CD14-positive monocyte (primary cell): ENCODE results near the gene NELFE. TPM values are rescaled to one million over a fixed set of nuclear protein-coding genes. Genes with fewer than 3 reads are reported as not detected.

ENCODE experiments used
- DNase-seq, 3 donors: peaks; one replicate each; pipeline ENCODE4 v3.0.0-alpha.2; 2011 to 2022
- H2AFZ ChIP-seq: 2 replicates; pipeline ENCODE4 v1.6.0; 2012; ENCODE audit warnings: mild to moderate bottlenecking, low read depth, low read length, inconsistent platforms; ENCODE audit not compliant: insufficient read depth, poor library complexity, severe bottlenecking
- H3K27ac ChIP-seq, 2 donors: 1 replicate in 1 of 2; 2 replicates in 1 of 2; pipeline ENCODE4 v1.5.1; 2012 to 2013; ENCODE audit warnings: low read length in 2 of 2, control low read depth in 1 of 2, inconsistent platforms in 1 of 2, low read depth in 1 of 2, mild to moderate bottlenecking in 1 of 2
- H3K27me3 ChIP-seq, 2 donors: one replicate each; pipeline versions ENCODE4 v1.6.0 to v1.6.1; 2011 to 2013; ENCODE audit warnings: low read length in 2 of 2; ENCODE audit not compliant: control insufficient read depth in 2 of 2, insufficient read depth in 2 of 2
- H3K36me3 ChIP-seq, 2 donors: replicated peaks in 1 of 2; 1 replicate in 1 of 2; 2 replicates in 1 of 2; pipeline versions ENCODE4 v1.5.1 to v1.6.1; 2012 to 2013; ENCODE audit warnings: low read length in 2 of 2, control low read depth in 1 of 2, inconsistent platforms in 1 of 2, mild to moderate bottlenecking in 1 of 2; ENCODE audit not compliant: insufficient read depth in 2 of 2, control insufficient read depth in 1 of 2
- H3K4me1 ChIP-seq, 2 donors: 1 replicate in 1 of 2; 2 replicates in 1 of 2; pipeline versions ENCODE4 v1.5.1 to v1.6.1; 2012 to 2013; ENCODE audit warnings: low read length in 2 of 2, control low read depth in 1 of 2, inconsistent platforms in 1 of 2, mild to moderate bottlenecking in 1 of 2, moderate library complexity in 1 of 2; ENCODE audit not compliant: insufficient read depth in 2 of 2, control insufficient read depth in 1 of 2
- H3K4me2 ChIP-seq: replicated peaks from 2 replicates; pipeline ENCODE3; 2012; ENCODE audit warnings: low read length, moderate library complexity, mild to moderate bottlenecking; ENCODE audit not compliant: poor library complexity, severe bottlenecking; ENCODE audit errors: extremely low read depth
- H3K4me3 ChIP-seq, 3 experiments: fragments of 200-600 bp in 1 of 3; sonication (generic) in 1 of 3; replicated peaks in 1 of 3; 1 replicate in 2 of 3; 2 replicates in 1 of 3; pipeline ENCODE4 v1.5.1; 2011 to 2013; ENCODE audit warnings: low read length in 3 of 3, mild to moderate bottlenecking in 3 of 3, control low read depth in 2 of 3, low read depth in 2 of 3, inconsistent platforms in 1 of 3, moderate library complexity in 1 of 3
- H3K79me2 ChIP-seq: 2 replicates; pipeline ENCODE4 v1.6.0; 2012; ENCODE audit warnings: mild to moderate bottlenecking, control low read depth, inconsistent platforms, low read length, moderate library complexity; ENCODE audit not compliant: insufficient read depth
- H3K9ac ChIP-seq: 2 replicates; pipeline ENCODE4 v1.6.0; 2017; ENCODE audit warnings: low read length, mild to moderate bottlenecking; ENCODE audit not compliant: insufficient read depth, poor library complexity, severe bottlenecking
- H3K9me3 ChIP-seq, 2 donors: replicated peaks in 1 of 2; 1 replicate in 1 of 2; 2 replicates in 1 of 2; pipeline versions ENCODE4 v1.5.1 to v1.6.1; 2012 to 2013; ENCODE audit warnings: low read length in 2 of 2, control low read depth in 1 of 2; ENCODE audit not compliant: control insufficient read depth in 1 of 2, insufficient read depth in 1 of 2
- H4K20me1 ChIP-seq: 2 replicates; pipeline ENCODE4 v1.6.0; 2012; ENCODE audit warnings: mild to moderate bottlenecking, low read length, control low read depth, moderate library complexity; ENCODE audit not compliant: insufficient read depth
- H3K27ac Mint-ChIP-seq, 7 donors: one replicate each; pipeline ENCODE4 v1.8.0; 2020; ENCODE audit warnings: mild to moderate bottlenecking in 7 of 7, mixed read lengths in 7 of 7, moderate library complexity in 6 of 7, inconsistent platforms in 2 of 7
- H3K27me3 Mint-ChIP-seq, 3 donors: one replicate each; pipeline ENCODE4 v1.8.0; 2021 to 2022; ENCODE audit warnings: low read depth in 3 of 3, mild to moderate bottlenecking in 3 of 3, mixed read lengths in 3 of 3, moderate library complexity in 3 of 3, inconsistent platforms in 1 of 3
- H3K36me3 Mint-ChIP-seq, 2 donors: one replicate each; pipeline ENCODE4 v1.8.0; 2020; ENCODE audit warnings: mixed read lengths in 2 of 2, inconsistent platforms in 1 of 2, mild to moderate bottlenecking in 1 of 2
- H3K4me1 Mint-ChIP-seq: one replicate; pipeline ENCODE4 v1.8.0; 2020; ENCODE audit warnings: mild to moderate bottlenecking, mixed read lengths
- H3K4me3 Mint-ChIP-seq, 2 donors: one replicate each; pipeline ENCODE4 v1.8.0; 2020; ENCODE audit warnings: mild to moderate bottlenecking in 2 of 2, mixed read lengths in 2 of 2, moderate library complexity in 1 of 2
- H3K9me3 Mint-ChIP-seq, 7 donors: one replicate each; pipeline ENCODE4 v1.8.0; 2020 to 2022; ENCODE audit warnings: mixed read lengths in 7 of 7, mild to moderate bottlenecking in 6 of 7, moderate library complexity in 6 of 7, inconsistent platforms in 2 of 7
- WGBS: methylation state at CpG from one replicate; pipeline ENCODE4 v1.1.5; 2013; ENCODE audit warnings: missing lambda C conversion rate; ENCODE audit not compliant: insufficient coverage; 5-methylcytosine and 5-hydroxymethylcytosine counted together
- intact Hi-C, 2 donors: fragments of 100-400 bp; cut with micrococcal nuclease; formaldehyde crosslinking; loops; one replicate each; pipeline versions ENCODE4 v1.15.0 to v1.15.1; 2023
- polyA plus RNA-seq, 3 donors: library from polyadenylated mRNA; depleted of rRNA in 1 of 3; unstranded in 2 of 3; stranded (reverse) in 1 of 3; fragments of 300-500 nt in 2 of 3; fragments of >200 nt in 1 of 3; fragmentation: Illumina TruSeq in 2 of 3; gene quantifications; 1 replicate in 2 of 3; 2 replicates in 1 of 3; pipeline ENCODE4 v1.2.3, GENCODE V29; 2012 to 2021
- small RNA-seq: library from RNA; depleted of rRNA; stranded (forward); fragments of <200 nt; gene quantifications from one replicate; pipeline ENCODE3, GENCODE V24; 2012; ENCODE audit warnings: low read depth; ENCODE audit not compliant: insufficient read length
- TF ChIP-seq, protein P1 (sequence below): fragments of 200-600 bp; IDR thresholded peaks from one replicate; pipeline ENCODE4 v1.8.0; 2022; ENCODE audit warnings: antibody characterized with exemption, mild to moderate bottlenecking

The NELFE gene
- polyA plus RNA-seq, 3 donors: 48.8 to 74.4 (median 61.4) TPM

DNA sequence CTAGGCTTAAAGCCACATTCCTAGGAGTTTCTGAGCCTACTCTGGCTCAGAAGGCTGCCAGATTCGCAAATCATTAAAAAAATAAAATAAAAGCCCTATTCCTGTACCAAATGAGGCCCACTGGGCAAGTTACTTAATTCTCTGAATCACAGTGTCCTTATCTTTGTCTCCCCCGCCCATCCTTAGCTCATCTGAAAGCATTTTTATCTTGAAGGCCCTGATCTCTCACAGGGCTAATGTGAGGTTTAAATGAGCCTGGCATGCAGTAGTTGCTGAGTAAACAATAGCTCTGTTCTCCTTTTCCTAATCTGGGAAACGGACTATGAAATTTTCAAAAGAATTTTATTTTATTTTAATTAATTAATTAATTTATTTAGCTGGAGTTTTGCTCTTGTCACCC lies 54.8 kb downstream of the NELFE start:
- no peak for DNase-seq
- Histone ChIP-seq H4K20me1 (no peaks in the 10 kb centered on the region), H3K27me3 (no peaks in the 10 kb centered on the region), H3K4me1 (peaks cover 32 to 45% of the 10 kb centered on the region in 2 donors), H2AFZ (no peak overlapping the region), H3K9me3 (no peaks in the 10 kb centered on the region), H3K27ac (no peak overlapping the region), H3K4me3 (no peak overlapping the region), H3K36me3 (no peaks in the 10 kb centered on the region), H3K79me2 (no peaks in the 10 kb centered on the region), H3K9ac (no peak overlapping the region), H3K4me2 (no peak overlapping the region)
- Mint-ChIP-seq H3K36me3 (peaks cover 0 to 3% of the 10 kb centered on the region in 2 donors), H3K4me3 (no peak overlapping the region), H3K9me3 (peaks cover 0 to 2% (median 0%) of the 10 kb centered on the region in 7 donors), H3K27me3 (peaks cover 4 to 26% (median 15%) of the 10 kb centered on the region in 3 donors), H3K27ac (no peak overlapping the region), H3K4me1 (peaks cover 33% of the 10 kb centered on the region)
- WGBS: no CpG with 5 or more reads among the region's 3 CpGs
- TF ChIP-seq, protein P1, sequence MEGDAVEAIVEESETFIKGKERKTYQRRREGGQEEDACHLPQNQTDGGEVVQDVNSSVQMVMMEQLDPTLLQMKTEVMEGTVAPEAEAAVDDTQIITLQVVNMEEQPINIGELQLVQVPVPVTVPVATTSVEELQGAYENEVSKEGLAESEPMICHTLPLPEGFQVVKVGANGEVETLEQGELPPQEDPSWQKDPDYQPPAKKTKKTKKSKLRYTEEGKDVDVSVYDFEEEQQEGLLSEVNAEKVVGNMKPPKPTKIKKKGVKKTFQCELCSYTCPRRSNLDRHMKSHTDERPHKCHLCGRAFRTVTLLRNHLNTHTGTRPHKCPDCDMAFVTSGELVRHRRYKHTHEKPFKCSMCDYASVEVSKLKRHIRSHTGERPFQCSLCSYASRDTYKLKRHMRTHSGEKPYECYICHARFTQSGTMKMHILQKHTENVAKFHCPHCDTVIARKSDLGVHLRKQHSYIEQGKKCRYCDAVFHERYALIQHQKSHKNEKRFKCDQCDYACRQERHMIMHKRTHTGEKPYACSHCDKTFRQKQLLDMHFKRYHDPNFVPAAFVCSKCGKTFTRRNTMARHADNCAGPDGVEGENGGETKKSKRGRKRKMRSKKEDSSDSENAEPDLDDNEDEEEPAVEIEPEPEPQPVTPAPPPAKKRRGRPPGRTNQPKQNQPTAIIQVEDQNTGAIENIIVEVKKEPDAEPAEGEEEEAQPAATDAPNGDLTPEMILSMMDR: no peak
- intact Hi-C loops: no loop called here

Small RNAs within 50 kb of the gene (small RNA-seq; reads per million reads assigned to genes)
- gene AL645922.1: not detected

Other genes with a start within 250 kb of the NELFE start
- not detected for gene LY6G6D, start 243.6 kb downstream of the NELFE start, polyA plus RNA-seq
- under 1 TPM in 1 of 3 donors, not detected in 2; 0.27 TPM for gene LY6G6C, start 237.2 kb downstream of the NELFE start, polyA plus RNA-seq
- gene MPIG6B, start 235.6 kb downstream of the NELFE start, polyA plus RNA-seq: under 1 TPM; 0.09 to 0.75 (median 0.68) TPM
- 10 to 100 TPM; 29.8 to 56.0 (median 30.6) TPM for gene DDAH2, start 229.7 kb downstream of the NELFE start, polyA plus RNA-seq
- gene CLIC1, start 222.4 kb downstream of the NELFE start, polyA plus RNA-seq: 1,000 to 10,000 TPM in 2 of 3 donors, 100 to 1,000 TPM in 1; 676 to 1,304 (median 1,196) TPM
- gene MSH5, start 219.0 kb downstream of the NELFE start, polyA plus RNA-seq: 10 to 100 TPM in 1 of 3 donors, 1 to 10 TPM in 1, under 1 TPM in 1; 0.58 to 31.2 (median 1.9) TPM
- gene SAPCD1, start 196.3 kb downstream of the NELFE start, polyA plus RNA-seq: 10 to 100 TPM in 1 of 3 donors, not detected in 2; 10.4 TPM
- gene VWA7, start 181.6 kb downstream of the NELFE start, polyA plus RNA-seq: under 1 TPM in 1 of 3 donors, not detected in 2; 0.57 TPM
- gene VARS1, start 163.2 kb downstream of the NELFE start, polyA plus RNA-seq: 10 to 100 TPM; 22.2 to 28.9 (median 27.3) TPM
- gene LSM2, start 152.0 kb downstream of the NELFE start, polyA plus RNA-seq: 10 to 100 TPM; 26.0 to 41.0 (median 40.0) TPM
- under 1 TPM; 0.53 to 0.72 (median 0.55) TPM for gene HSPA1L, start 143.7 kb downstream of the NELFE start, polyA plus RNA-seq
- 100 to 1,000 TPM; 144 to 215 (median 200) TPM for gene HSPA1A, start 143.4 kb downstream of the NELFE start, polyA plus RNA-seq
- gene HSPA1B, start 131.2 kb downstream of the NELFE start, polyA plus RNA-seq: 10 to 100 TPM in 1 of 3 donors, 1 to 10 TPM in 2; 3.4 to 81.4 (median 4.8) TPM
- 10 to 100 TPM; 70.2 to 89.5 (median 81.8) TPM for gene NEU1, start 96.2 kb downstream of the NELFE start, polyA plus RNA-seq
- gene SLC44A4, start 80.0 kb downstream of the NELFE start, polyA plus RNA-seq: under 1 TPM in 1 of 3 donors, not detected in 2; 0.09 TPM
- 10 to 100 TPM in 2 of 3 donors, 1 to 10 TPM in 1; 9.9 to 52.8 (median 16.0) TPM for gene EHMT2, start 61.3 kb downstream of the NELFE start, polyA plus RNA-seq
- under 1 TPM in 1 of 3 donors, not detected in 2; 0.11 TPM for gene ZBTB12, start 56.9 kb downstream of the NELFE start, polyA plus RNA-seq
- gene C2, start 31.3 kb downstream of the NELFE start, polyA plus RNA-seq: 1 to 10 TPM; 5.4 to 7.2 (median 6.5) TPM
- 1 to 10 TPM in 1 of 3 donors, under 1 TPM in 1, not detected in 1; 0.37 to 2.2 TPM for gene CFB, start 12.9 kb downstream of the NELFE start, polyA plus RNA-seq
- gene SKIC2, start 204 bp upstream of the NELFE start, polyA plus RNA-seq: 10 to 100 TPM; 13.2 to 72.1 (median 13.2) TPM
- gene DXO, start 13.2 kb upstream of the NELFE start, polyA plus RNA-seq: 10 to 100 TPM in 2 of 3 donors, 1 to 10 TPM in 1; 5.5 to 49.6 (median 10.4) TPM
- 10 to 100 TPM in 1 of 3 donors, not detected in 2; 12.6 TPM for gene C4A, start 23.1 kb upstream of the NELFE start, polyA plus RNA-seq
- gene C4B, start 55.8 kb upstream of the NELFE start, polyA plus RNA-seq: 10 to 100 TPM in 1 of 3 donors, under 1 TPM in 1, not detected in 1; 0.18 to 11.6 TPM
- gene CYP21A2, start 79.4 kb upstream of the NELFE start, polyA plus RNA-seq: under 1 TPM in 1 of 3 donors, not detected in 2; 0.16 TPM
- 1 to 10 TPM in 1 of 3 donors, not detected in 2; 1.2 TPM for gene TNXB, start 150.4 kb upstream of the NELFE start, polyA plus RNA-seq
- gene ATF6B, start 169.3 kb upstream of the NELFE start, polyA plus RNA-seq: 100 to 1,000 TPM in 1 of 3 donors, 10 to 100 TPM in 2; 15.7 to 147 (median 17.8) TPM
- gene FKBPL, start 171.3 kb upstream of the NELFE start, polyA plus RNA-seq: 1 to 10 TPM; 1.2 to 2.4 (median 1.8) TPM
- gene PRRT1, start 193.0 kb upstream of the NELFE start, polyA plus RNA-seq: not detected
- gene PPT2, start 195.2 kb upstream of the NELFE start, polyA plus RNA-seq: 1 to 10 TPM; 1.4 to 4.0 (median 1.8) TPM
- 1 to 10 TPM in 1 of 3 donors, under 1 TPM in 1, not detected in 1; 0.22 to 1.8 TPM for gene EGFL8, start 205.6 kb upstream of the NELFE start, polyA plus RNA-seq
- 10 to 100 TPM in 2 of 3 donors, 1 to 10 TPM in 1; 9.9 to 34.4 (median 11.3) TPM for gene AGPAT1, start 217.1 kb upstream of the NELFE start, polyA plus RNA-seq
- gene RNF5, start 219.4 kb upstream of the NELFE start, polyA plus RNA-seq: 100 to 1,000 TPM in 1 of 3 donors, 10 to 100 TPM in 2; 62.2 to 108 (median 83.5) TPM
- 10 to 100 TPM in 1 of 3 donors, under 1 TPM in 1, not detected in 1; 0.60 to 55.0 TPM for gene AGER, start 225.3 kb upstream of the NELFE start, polyA plus RNA-seq
- gene PBX2, start 231.2 kb upstream of the NELFE start, polyA plus RNA-seq: 100 to 1,000 TPM in 1 of 3 donors, 1 to 10 TPM in 2; 1.9 to 201 (median 4.0) TPM
- gene GPSM3, start 233.7 kb upstream of the NELFE start, polyA plus RNA-seq: 100 to 1,000 TPM in 2 of 3 donors, 10 to 100 TPM in 1; 86.1 to 340 (median 101) TPM